ENCODE data around the gene KLHL15.
"Not testable (repeated sequence)": the region's sequence is repeated elsewhere in the genome, so short reads cannot be mapped to it uniquely, and the experiment has no call there.

Gene KLHL15

GRCh38 chrX:24014388-24015018 lies 12.5 kb downstream of the KLHL15 start:
- no peak for DNase-seq

- DNase-seq = no peak
These were observed 14.7 kb downstream of the KLHL15 start for GRCh38 chrX:24012266-24012665.

- DNase-seq = no peak
These were observed 21.1 kb downstream of the KLHL15 start for GRCh38 chrX:24005867-24006266.

GRCh38 chrX:24005028-24005427 lies 22.0 kb downstream of the KLHL15 start:
- DNase-seq = no peak

- DNase-seq = no peak
These were observed 24.2 kb downstream of the KLHL15 start for GRCh38 chrX:24002792-24003191.

- DNase-seq = no peak
These were observed 24.8 kb downstream of the KLHL15 start for GRCh38 chrX:24002167-24002566.

- no peak for DNase-seq
These were observed 27.3 kb downstream of the KLHL15 start for GRCh38 chrX:23999671-24000070.

- no peak for DNase-seq
These were observed 33.9 kb downstream of the KLHL15 start for GRCh38 chrX:23993012-23993633.

- DNase-seq = no peak
These were observed 34.6 kb downstream of the KLHL15 start for GRCh38 chrX:23992431-23992830.

GRCh38 chrX:23990455-23990854 lies 36.5 kb downstream of the KLHL15 start:
- no peak for DNase-seq

- no peak for DNase-seq
These were observed 37.3 kb downstream of the KLHL15 start for GRCh38 chrX:23989689-23990088.

- DNase-seq = no peak
These were observed 44.1 kb downstream of the KLHL15 start for GRCh38 chrX:23982891-23983290.

- DNase-seq = no peak
These were observed 45.3 kb downstream of the KLHL15 start for GRCh38 chrX:23981711-23982110.

GRCh38 chrX:23981222-23981621 lies 45.8 kb downstream of the KLHL15 start:
- no peak for DNase-seq

- DNase-seq = no peak
These were observed 47.0 kb downstream of the KLHL15 start for GRCh38 chrX:23980011-23980441.

GRCh38 chrX:23978491-23978890 lies 48.5 kb downstream of the KLHL15 start:
- no peak for DNase-seq

- not testable (repeated sequence) for DNase-seq
These were observed 61.4 kb downstream of the KLHL15 start for GRCh38 chrX:23965630-23966029.

GRCh38 chrX:23964191-23964590 lies 62.8 kb downstream of the KLHL15 start:
- DNase-seq = no peak

- no peak for DNase-seq
These were observed 67.2 kb downstream of the KLHL15 start for GRCh38 chrX:23959781-23960180.

GRCh38 chrX:23954396-23954795 lies 72.6 kb downstream of the KLHL15 start:
- DNase-seq = no peak

GRCh38 chrX:23953908-23954269 lies 73.1 kb downstream of the KLHL15 start:
- no peak for DNase-seq

GRCh38 chrX:23952984-23953907 lies 73.7 kb downstream of the KLHL15 start:
- no peak for DNase-seq

GRCh38 chrX:23952391-23952790 lies 74.6 kb downstream of the KLHL15 start:
- no peak for DNase-seq

GRCh38 chrX:23945206-23945605 lies 81.8 kb downstream of the KLHL15 start:
- DNase-seq = no peak
